ENCODE results near the gene DMAC2L. TPM values are rescaled to one million over a fixed set of nuclear protein-coding genes. Genes with fewer than 3 reads are reported as not detected.
A peak's percentile ranks its signal among the peaks of the same experiment; 100 is the strongest.
"Not testable (repeated sequence)": the region's sequence is repeated elsewhere in the genome, so short reads cannot be mapped to it uniquely, and the experiment has no call there.

Gene DMAC2L
- total RNA-seq, 1 donor, result 5.2 TPM

DNA sequence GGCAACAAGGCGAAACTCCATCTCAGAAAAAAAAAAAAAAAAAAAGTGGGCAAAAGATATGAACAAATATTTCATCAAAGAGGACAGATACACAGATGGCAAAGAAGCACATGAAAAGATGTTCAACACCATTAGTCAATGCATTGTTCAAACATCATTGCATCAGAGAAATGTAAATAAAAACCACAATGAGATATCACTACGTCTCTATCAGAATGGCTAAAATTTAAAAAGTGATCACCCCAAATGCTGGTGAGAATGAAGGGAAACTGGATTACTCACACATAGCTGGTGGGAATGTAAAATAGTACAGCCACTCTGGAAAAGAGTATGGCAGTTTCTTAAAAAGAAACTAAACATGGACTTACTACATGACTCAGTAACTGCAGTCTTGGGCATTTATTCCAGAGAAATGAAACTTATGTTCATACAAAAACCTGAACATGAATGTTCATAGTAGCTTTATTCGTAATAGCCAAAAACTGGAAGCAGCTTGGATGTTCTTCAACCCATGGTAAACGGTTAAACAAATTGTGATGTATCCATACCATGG lies 3.7 kb upstream of the DMAC2L start:
- DNase-seq (ENCODE audit: low read depth), result peak; percentile 50
- H3K4me3 ChIP-seq (ENCODE audit: low read depth, low read length), result no peak overlapping the region

DNA sequence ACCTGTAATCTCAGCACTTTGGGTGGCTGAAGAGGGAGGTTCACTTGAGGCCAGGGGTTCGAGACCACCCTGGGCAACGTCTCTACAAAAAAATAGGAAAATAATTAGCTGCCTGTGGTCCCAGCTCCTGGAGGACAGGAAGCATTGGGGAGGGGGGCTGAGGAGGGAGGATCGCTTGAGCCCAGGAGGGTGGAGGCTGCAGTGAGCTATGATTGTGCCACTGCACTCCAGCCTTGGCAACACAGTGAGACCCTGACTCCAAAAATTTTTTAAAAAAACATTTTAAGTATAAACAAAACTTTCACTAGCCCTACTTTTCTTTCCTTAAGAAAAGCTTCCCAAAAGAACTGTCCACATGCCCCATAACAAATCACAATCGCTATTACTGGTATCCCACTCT lies 1.7 kb upstream of the DMAC2L start:
- H3K4me3 ChIP-seq (ENCODE audit: low read depth, low read length), result no peak overlapping the region
- DNase-seq (ENCODE audit: low read depth), result no peak
- TF ChIP-seq, protein P1, sequence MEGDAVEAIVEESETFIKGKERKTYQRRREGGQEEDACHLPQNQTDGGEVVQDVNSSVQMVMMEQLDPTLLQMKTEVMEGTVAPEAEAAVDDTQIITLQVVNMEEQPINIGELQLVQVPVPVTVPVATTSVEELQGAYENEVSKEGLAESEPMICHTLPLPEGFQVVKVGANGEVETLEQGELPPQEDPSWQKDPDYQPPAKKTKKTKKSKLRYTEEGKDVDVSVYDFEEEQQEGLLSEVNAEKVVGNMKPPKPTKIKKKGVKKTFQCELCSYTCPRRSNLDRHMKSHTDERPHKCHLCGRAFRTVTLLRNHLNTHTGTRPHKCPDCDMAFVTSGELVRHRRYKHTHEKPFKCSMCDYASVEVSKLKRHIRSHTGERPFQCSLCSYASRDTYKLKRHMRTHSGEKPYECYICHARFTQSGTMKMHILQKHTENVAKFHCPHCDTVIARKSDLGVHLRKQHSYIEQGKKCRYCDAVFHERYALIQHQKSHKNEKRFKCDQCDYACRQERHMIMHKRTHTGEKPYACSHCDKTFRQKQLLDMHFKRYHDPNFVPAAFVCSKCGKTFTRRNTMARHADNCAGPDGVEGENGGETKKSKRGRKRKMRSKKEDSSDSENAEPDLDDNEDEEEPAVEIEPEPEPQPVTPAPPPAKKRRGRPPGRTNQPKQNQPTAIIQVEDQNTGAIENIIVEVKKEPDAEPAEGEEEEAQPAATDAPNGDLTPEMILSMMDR (IDR thresholded peaks at IDR 0.05; ENCODE audit: insufficient read depth, low read depth, low read length), result no peak

More for the DNA sequence above, 3.7 kb upstream of the DMAC2L start:
- TF ChIP-seq, protein P1 (IDR thresholded peaks at IDR 0.05; ENCODE audit: insufficient read depth, low read depth, low read length), result no peak

DNA sequence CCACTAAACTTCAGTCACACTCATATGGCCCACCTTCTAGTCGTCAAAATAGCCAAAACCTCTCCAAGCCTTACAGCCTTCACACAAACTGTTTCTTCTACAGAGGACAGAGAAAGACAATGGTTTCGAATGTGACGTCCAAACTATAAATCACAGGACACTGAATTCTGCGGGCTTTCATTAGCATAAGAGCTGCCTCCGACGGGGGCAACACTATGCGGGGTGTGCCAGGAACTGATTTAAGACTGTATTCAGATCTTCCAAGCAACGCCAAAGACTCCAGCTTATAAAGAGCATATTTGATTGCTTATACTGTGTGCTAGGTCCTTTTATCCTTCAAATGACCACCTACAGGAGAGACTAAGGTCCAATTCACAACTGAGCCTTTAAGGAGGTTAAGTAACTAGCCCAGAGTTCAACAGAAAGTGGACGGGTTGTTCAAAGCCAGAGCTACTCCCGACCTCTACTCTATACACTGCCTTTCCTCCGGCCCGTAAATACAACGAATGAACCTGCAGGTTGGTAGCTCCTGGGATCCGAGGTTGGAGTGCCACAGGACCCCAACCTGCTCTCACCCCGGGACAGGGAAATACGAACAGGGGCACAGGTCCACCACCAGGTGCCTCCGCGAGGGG lies 670 bp upstream of the DMAC2L start:
- TF ChIP-seq, protein P1 (IDR thresholded peaks at IDR 0.05; ENCODE audit: insufficient read depth, low read depth, low read length), result peak; percentile 44
- H3K4me3 ChIP-seq (ENCODE audit: low read depth, low read length), result peak overlapping the region; percentile 88
- peak; percentile 10 for DNase-seq (ENCODE audit: low read depth)

DNA sequence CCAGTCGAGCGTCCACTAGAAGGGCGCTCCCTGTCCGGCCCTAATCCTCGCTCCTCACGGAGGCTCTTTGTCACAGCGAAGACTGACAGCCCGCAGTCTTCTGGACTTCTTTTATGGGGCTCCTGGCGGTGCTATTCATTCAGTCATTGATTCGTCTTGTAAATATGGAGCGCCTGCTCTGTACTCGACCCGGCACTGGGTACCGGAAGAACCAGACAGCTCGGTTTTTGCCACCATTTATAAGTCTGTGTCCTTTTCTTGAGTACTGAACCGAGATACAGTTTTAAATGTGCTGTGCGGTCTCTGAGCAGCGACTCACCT lies 570 bp downstream of the DMAC2L start:
- no peak for DNase-seq (ENCODE audit: low read depth)
- H3K4me3 ChIP-seq (ENCODE audit: low read depth, low read length), result peak overlapping the region; percentile 88
- TF ChIP-seq, protein P1 (IDR thresholded peaks at IDR 0.05; ENCODE audit: insufficient read depth, low read depth, low read length), result no peak

DNA sequence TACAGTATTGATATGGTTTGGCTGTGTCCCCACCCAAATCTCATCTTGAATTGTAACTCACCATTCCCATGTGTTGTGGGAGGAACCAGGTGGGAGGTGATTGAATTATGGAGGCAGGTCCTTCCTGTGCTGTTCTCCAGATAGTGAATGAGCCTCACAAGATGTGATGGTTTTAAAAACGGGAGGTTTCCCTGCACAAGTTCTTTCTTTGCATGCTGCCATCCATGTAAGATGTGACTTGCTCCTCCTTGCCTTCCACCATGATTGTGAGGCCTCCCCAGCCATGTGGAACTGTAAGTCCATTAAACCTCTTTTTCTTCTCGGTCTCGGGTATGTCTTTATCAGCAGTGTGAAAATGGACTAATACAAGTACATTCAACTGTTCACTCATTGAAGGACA lies 2.0 kb downstream of the DMAC2L start:
- DNase-seq (ENCODE audit: low read depth); H3K4me3 ChIP-seq (ENCODE audit: low read depth, low read length): not testable (repeated sequence)

DNA sequence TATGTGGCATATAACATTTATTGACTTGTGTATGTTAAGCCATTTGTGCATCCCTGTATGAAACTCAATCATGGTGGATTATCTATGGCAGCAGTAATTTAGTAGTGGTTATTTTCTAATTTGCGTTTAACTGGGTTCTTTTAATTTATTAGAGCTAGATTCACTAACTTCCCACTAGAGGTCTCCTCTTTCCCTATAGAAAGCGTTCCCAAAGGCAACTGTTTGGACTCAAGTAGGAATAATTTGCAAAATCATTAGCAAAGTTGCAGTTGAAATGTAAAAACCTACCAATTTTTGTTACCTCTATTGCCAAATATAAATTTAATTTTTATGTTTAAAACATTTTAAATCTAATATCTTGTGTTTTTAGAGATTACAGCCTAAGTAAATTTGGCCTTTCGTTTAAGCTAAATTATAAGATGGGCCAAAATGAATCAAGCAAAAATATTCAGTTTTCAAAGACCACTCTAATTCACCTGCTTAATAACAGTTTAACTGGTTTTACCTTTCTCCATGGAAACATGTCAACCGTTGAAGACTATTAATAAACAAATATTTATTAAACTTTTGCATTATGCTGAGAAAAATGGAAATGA lies 6.0 kb downstream of the DMAC2L start:
- H3K4me3 ChIP-seq (ENCODE audit: low read depth, low read length), result no peak overlapping the region
- TF ChIP-seq, protein P1 (IDR thresholded peaks at IDR 0.05; ENCODE audit: insufficient read depth, low read depth, low read length), result peak; percentile 72
- DNase-seq (ENCODE audit: low read depth), result peak; percentile 68

DNA sequence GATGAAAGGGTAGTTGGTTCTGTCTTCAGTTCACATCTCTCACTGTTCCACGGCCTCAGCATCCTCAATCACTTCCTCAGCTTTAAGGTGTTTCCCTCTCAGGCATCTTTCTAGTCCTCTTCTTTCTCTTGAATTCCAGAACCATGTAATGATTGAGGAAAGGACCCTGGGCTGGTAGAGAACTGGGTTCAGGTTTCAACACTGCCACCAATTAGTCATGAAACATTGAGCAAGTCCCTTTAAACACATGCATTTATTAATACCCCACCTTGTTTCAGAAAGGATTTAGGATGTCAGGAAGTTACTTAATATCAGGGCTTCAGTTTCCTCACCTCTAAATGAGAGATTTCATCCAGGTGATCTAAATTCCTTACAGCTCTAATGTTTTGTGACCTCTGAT lies 7.2 kb downstream of the DMAC2L start:
- DNase-seq (ENCODE audit: low read depth), result peak; percentile 45
- TF ChIP-seq, protein P1 (IDR thresholded peaks at IDR 0.05; ENCODE audit: insufficient read depth, low read depth, low read length), result no peak
- H3K4me3 ChIP-seq (ENCODE audit: low read depth, low read length), result no peak overlapping the region

All from fibroblast of villous mesenchyme (primary cell).